K562 (cell line): ENCODE data around the gene PKD2. TPM values are rescaled to one million over a fixed set of nuclear protein-coding genes. Genes with fewer than 3 reads are reported as not detected.

ENCODE experiments used
- CHD7 ChIP-seq: fragments of 200-600 bp; sonication (generic); IDR thresholded peaks from one replicate; pipeline ENCODE4 v1.6.1; 2012; ENCODE audit warnings: mild to moderate bottlenecking, low read depth, low read length, inconsistent platforms
- ILF3 ChIP-seq: fragments of 450-650 bp; IDR thresholded peaks from 2 replicates; pipeline ENCODE4 v1.6.1; 2018; ENCODE audit warnings: antibody characterized with exemption, mild to moderate bottlenecking, moderate library complexity, borderline replicate concordance
- SMAD3 ChIP-seq: fragments of 450-650 bp; formaldehyde crosslinking; conservative IDR thresholded peaks from 2 replicates; pipeline ENCODE4 v1.4.0; 2020; ENCODE audit warnings: mild to moderate bottlenecking
- ZC3H4 ChIP-seq: sonication (generic); formaldehyde crosslinking; IDR thresholded peaks from 2 replicates; pipeline ENCODE4 v1.9.0; 2021; ENCODE audit warnings: missing genetic modification reagents, borderline replicate concordance
- ZNF398 ChIP-seq: fragments of 250-450 bp; sonication (Bioruptor Pico); IDR thresholded peaks from 2 replicates; pipeline ENCODE4 v1.8.0; 2021; ENCODE audit warnings: moderate library complexity, mild to moderate bottlenecking, inconsistent platforms
- polyA plus RNA-seq, 8 experiments: library from polyadenylated mRNA; depleted of rRNA in 4 of 8; stranded (reverse) in 5 of 8; unstranded in 3 of 8; fragments of >200 nt; fragmentation: Nextera tagmentation in 2 of 8; fragmentation: Illumina TruSeq in 1 of 8; extraction: Ambion mirVana in 2 of 8; extraction: Trizol in 1 of 8; gene quantifications; 2 replicates each; pipeline versions ENCODE4 v1.2.1 to v1.2.3, GENCODE V29; 2011 to 2014; ENCODE audit warnings: inconsistent platforms in 1 of 8, missing spikeins in 1 of 8
- total RNA-seq, 7 experiments: library from RNA; depleted of rRNA in 6 of 7; stranded (reverse); fragments of >200 nt in 6 of 7; fragmentation: Illumina TruSeq in 2 of 7; extraction: Trizol in 2 of 7; gene quantifications; 2 replicates each; pipeline versions ENCODE4 v1.2.1 to v1.2.3, GENCODE V29; 2011 to 2021; ENCODE audit warnings: low replicate concordance in 1 of 7

Gene PKD2
- total and polyA plus RNA-seq, 9 of the 15 experiments (the other 6 are each of a cell fraction or from before 2014, with no cell fraction given) = 0.11 to 1.2 (median 0.47) TPM

- TF ChIP-seq CHD7 = no peak
- TF ChIP-seq ZC3H4 (CRISPR knock-in tag) = no peak
- TF ChIP-seq ZNF398 (CRISPR knock-in tag) = no peak
- no peak for TF ChIP-seq ILF3
- TF ChIP-seq SMAD3 (CRISPR knock-in tag) = no peak
These were observed 10.3 kb downstream of the PKD2 start (continued) for GRCh38 chr4:88017516-88018297.
